ENCODE results near the gene BIN2. TPM values are rescaled to one million over a fixed set of nuclear protein-coding genes. Genes with fewer than 3 reads are reported as not detected.

The BIN2 gene
- total RNA-seq, 1 experiment from 2014 or later, result not detected

DNA sequence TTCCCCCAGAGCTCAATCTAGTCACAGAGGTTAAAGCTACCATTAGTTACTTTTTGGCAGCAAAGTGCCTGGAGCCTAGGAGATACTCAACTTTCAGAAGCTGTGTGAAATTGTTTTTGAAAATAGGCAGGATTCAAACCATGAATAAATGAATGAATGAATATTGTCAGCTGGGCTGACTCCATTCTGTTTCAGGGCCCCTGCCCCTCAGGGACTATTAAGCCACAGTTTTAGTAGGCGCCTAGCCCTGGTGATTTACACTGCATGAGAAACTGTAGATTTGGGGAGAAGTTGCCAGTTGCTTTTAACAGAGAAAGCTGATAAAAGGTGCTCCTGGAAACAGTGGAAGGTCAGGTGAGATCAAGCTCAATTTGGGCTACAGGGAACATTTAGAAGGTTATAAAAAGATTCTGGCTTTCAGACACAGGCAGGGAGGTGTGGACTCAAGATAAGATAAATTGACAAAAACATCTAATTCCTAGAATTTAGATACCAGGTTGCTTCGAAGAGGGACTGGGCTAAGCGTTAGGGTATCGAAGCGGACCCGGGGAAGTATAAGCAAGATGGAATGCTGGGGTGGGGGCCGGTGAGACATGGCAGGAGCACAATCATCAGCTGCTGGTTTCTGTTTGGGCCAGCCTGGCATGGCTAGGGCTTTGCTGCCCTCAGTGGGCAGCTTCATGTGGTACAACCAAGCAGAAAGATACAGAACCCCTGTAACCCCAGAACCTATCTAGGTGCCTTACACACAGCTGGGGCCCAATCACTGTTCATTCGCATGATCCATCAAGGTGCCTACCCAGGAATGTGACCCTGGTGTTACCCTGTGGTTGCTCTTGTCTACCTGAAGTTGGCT is 37.4 kb upstream of the BIN2 start:
- no peak overlapping the region for H3K27ac Mint-ChIP-seq (ENCODE audit: low read depth, unreplicated experiment)
- H3K9me3 Mint-ChIP-seq (ENCODE audit: unreplicated experiment), result no peaks in the 10 kb centered on the region
- no TSS peak for BruUV-seq (replicated peaks)
- intact Hi-C loops (cut with micrococcal nuclease), result no loop called here
- POLR2A ChIA-PET, result interaction anchor here (0.9 kb wide), 1 partner anchor 42 kb away, joined by 4 read pairs; no protein-coding TSS in a partner anchor
- no peak for DNase-seq (ENCODE audit: unreplicated experiment)
- TF ChIP-seq, protein P1, sequence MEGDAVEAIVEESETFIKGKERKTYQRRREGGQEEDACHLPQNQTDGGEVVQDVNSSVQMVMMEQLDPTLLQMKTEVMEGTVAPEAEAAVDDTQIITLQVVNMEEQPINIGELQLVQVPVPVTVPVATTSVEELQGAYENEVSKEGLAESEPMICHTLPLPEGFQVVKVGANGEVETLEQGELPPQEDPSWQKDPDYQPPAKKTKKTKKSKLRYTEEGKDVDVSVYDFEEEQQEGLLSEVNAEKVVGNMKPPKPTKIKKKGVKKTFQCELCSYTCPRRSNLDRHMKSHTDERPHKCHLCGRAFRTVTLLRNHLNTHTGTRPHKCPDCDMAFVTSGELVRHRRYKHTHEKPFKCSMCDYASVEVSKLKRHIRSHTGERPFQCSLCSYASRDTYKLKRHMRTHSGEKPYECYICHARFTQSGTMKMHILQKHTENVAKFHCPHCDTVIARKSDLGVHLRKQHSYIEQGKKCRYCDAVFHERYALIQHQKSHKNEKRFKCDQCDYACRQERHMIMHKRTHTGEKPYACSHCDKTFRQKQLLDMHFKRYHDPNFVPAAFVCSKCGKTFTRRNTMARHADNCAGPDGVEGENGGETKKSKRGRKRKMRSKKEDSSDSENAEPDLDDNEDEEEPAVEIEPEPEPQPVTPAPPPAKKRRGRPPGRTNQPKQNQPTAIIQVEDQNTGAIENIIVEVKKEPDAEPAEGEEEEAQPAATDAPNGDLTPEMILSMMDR (IDR thresholded peaks at IDR 0.05; ENCODE audit: unreplicated experiment), result no peak
- no peak overlapping the region for H3K4me3 Mint-ChIP-seq (ENCODE audit: unreplicated experiment)
- H3K4me1 Mint-ChIP-seq (ENCODE audit: insufficient read depth, unreplicated experiment), result no peaks in the 10 kb centered on the region
- no peaks in the 10 kb centered on the region for H3K27me3 Mint-ChIP-seq (ENCODE audit: insufficient read depth, unreplicated experiment)
- peaks cover 12% of the 10 kb centered on the region for H3K36me3 Mint-ChIP-seq (ENCODE audit: insufficient read depth, unreplicated experiment)
- CTCF ChIA-PET, result interaction anchor here (0.6 to 1.3 kb wide), 4 partner anchors 10 to 821 kb away, joined by 3 to 12 read pairs (median 6); no protein-coding TSS in a partner anchor

DNA sequence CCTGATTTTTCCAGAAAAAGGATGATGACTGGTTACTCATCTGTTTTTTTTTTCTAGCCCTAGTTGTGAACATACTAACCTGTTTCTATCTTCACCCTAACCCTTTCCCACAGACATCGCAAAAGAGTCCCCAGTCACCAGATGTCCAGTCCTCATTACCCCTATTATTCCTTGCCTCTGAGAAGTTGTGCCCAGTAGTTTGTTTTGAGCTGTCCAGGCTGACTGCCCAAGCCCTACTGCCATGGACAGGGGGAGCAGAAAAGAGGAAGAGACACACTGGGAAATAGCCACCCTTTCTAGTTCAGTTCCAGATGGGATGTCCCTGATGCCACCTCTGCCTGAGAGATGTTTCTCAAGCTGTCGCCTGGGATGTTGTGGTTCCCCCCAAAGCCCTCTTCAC is 36.3 kb upstream of the BIN2 start:
- Mint-ChIP-seq H3K27ac (ENCODE audit: low read depth, unreplicated experiment) (no peak overlapping the region), H3K4me3 (ENCODE audit: unreplicated experiment) (no peak overlapping the region), H3K9me3 (ENCODE audit: unreplicated experiment) (no peaks in the 10 kb centered on the region), H3K27me3 (ENCODE audit: insufficient read depth, unreplicated experiment) (no peaks in the 10 kb centered on the region), H3K4me1 (ENCODE audit: insufficient read depth, unreplicated experiment) (no peaks in the 10 kb centered on the region), H3K36me3 (ENCODE audit: insufficient read depth, unreplicated experiment) (peaks cover 12% of the 10 kb centered on the region)
- ChIA-PET POLR2A (no interaction called here), CTCF (interaction anchor here (0.5 to 1.3 kb wide), 2 partner anchors 20 to 109 kb away, joined by 3 to 12 read pairs; no protein-coding TSS in a partner anchor)
- DNase-seq (ENCODE audit: unreplicated experiment), result no peak
- intact Hi-C loops (cut with micrococcal nuclease), result no loop called here
- TF ChIP-seq, protein P1 (IDR thresholded peaks at IDR 0.05; ENCODE audit: unreplicated experiment), result no peak
- BruUV-seq (replicated peaks), result no TSS peak

DNA sequence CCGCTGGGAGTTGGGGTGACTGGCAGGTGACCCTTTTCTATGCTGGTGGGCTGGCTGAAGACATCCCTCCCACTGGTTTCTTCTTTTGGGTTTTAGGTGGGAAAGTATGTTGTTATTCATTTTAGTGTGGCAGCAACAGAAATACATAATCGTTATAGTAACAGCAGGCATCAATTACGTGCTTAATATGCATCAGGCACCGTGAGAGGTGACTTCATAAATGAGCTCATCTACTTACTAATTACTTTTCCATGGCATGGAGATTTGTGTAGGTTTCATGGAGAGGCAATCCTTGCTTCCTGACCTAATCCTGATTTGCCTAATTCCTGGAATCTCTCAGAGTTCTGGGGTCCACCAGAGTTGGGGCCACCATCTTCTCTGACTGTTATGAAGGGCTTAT is 35.9 kb upstream of the BIN2 start:
- POLR2A ChIA-PET, result interaction anchor here (1.5 kb wide), 1 partner anchor 10 kb away, joined by 3 read pairs; no protein-coding TSS in a partner anchor
- Mint-ChIP-seq H3K4me1 (ENCODE audit: insufficient read depth, unreplicated experiment) (no peaks in the 10 kb centered on the region), H3K27me3 (ENCODE audit: insufficient read depth, unreplicated experiment) (no peaks in the 10 kb centered on the region), H3K9me3 (ENCODE audit: unreplicated experiment) (no peaks in the 10 kb centered on the region), H3K27ac (ENCODE audit: low read depth, unreplicated experiment) (no peak overlapping the region), H3K4me3 (ENCODE audit: unreplicated experiment) (no peak overlapping the region), H3K36me3 (ENCODE audit: insufficient read depth, unreplicated experiment) (peaks cover 12% of the 10 kb centered on the region)
- no TSS peak for BruUV-seq (replicated peaks)
- CTCF ChIA-PET, result interaction anchor here (0.5 to 1.0 kb wide), 3 partner anchors 9 to 108 kb away, joined by 3 read pairs; no protein-coding TSS in a partner anchor
- intact Hi-C loops (cut with micrococcal nuclease), result no loop called here
- DNase-seq (ENCODE audit: unreplicated experiment), result no peak
- TF ChIP-seq, protein P1 (IDR thresholded peaks at IDR 0.05; ENCODE audit: unreplicated experiment), result no peak

- Mint-ChIP-seq H3K27me3 (ENCODE audit: insufficient read depth, unreplicated experiment) (no peaks in the 10 kb centered on the region), H3K4me3 (ENCODE audit: unreplicated experiment) (no peak overlapping the region), H3K9me3 (ENCODE audit: unreplicated experiment) (no peaks in the 10 kb centered on the region), H3K4me1 (ENCODE audit: insufficient read depth, unreplicated experiment) (no peaks in the 10 kb centered on the region), H3K36me3 (ENCODE audit: insufficient read depth, unreplicated experiment) (peaks cover 12% of the 10 kb centered on the region), H3K27ac (ENCODE audit: low read depth, unreplicated experiment) (no peak overlapping the region)
- CTCF ChIA-PET, result no interaction called here
- intact Hi-C loops (cut with micrococcal nuclease), result no loop called here
- no TSS peak for BruUV-seq (replicated peaks)
- POLR2A ChIA-PET, result interaction anchor here (1.5 kb wide), 1 partner anchor 9 kb away, joined by 3 read pairs; no protein-coding TSS in a partner anchor
- DNase-seq (ENCODE audit: unreplicated experiment), result no peak
- TF ChIP-seq, protein P1 (IDR thresholded peaks at IDR 0.05; ENCODE audit: unreplicated experiment), result no peak
Observed at GRCh38 chr12:51358496-51358895, 34.5 kb upstream of the BIN2 start.
